GM19035 (cell line): ENCODE measurements around the gene CHD1.

Experiments
- ATAC-seq: cut with Tn5 transposase; IDR thresholded peaks from one replicate; pipeline ENCODE4 v1.9.1; 2021; ENCODE audit not compliant: unreplicated experiment

The CHD1 gene

DNA sequence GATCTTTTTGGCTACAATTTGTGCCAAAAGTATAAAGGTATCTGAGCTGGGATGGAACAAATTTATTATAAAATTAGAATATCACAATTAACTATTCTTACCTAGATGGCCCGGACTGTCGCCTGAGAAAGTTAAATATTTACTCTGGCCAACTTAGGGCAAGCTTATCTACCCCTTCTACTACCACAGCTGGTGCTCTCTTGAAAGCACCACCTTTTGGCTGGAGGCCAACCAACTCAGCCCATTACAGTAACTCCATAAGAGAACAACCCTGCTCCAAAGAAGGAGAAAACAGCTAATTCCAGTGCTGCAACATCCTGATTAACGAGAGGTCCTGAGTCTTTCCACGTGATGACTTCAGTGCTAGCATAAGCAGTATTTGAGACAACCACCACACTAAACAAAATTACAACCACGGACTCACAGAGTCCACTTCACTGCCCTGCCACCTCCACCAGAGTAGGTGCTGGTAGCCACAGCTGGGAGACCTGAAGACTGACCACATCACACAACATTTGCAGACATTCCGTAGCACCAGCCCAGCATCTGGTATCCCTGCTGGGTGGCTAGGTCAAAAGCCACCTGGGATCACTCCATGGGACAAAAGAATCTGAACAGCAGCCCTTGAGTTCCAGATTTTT is 112.1 kb downstream of the CHD1 start:
- ATAC-seq = no peak

DNA sequence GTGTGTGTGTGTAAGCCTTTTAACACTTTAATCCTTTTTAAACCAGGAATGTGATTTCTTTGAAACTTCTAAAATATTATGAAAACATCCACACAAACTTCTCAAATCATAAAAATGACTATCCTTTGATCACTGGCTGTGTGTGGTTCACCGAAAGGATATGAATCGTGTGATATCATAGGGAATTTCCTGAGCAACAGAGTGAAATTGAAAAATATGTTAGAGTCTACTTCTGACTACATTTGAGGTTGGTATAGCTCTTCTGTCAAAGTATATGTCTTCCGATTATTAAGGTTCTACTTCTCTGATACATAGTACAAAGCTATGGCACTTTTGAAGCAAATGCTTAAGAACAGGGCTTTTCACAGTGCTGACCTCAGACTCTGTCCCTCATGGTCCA is 115.1 kb downstream of the CHD1 start:
- ATAC-seq = no peak

DNA sequence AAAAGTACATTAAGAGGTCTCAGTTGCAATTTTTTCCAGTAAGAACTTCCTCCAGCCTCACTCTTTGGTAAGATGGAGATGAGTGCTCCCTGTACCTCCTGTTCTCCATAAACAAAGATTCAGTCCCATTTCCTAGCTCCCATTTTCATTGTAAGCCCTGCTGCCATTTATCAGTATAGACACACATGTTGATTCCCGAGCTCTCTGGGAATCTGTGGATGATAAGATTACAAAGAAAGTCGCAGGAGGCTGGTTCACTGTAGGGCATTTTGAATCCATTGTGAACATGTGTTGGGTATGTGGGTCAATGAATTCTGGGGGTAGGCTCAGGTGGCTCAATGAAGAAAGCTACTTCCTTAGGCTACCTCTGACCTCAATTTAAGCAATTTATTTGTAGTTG is 118.6 kb downstream of the CHD1 start:
- no peak for ATAC-seq

DNA sequence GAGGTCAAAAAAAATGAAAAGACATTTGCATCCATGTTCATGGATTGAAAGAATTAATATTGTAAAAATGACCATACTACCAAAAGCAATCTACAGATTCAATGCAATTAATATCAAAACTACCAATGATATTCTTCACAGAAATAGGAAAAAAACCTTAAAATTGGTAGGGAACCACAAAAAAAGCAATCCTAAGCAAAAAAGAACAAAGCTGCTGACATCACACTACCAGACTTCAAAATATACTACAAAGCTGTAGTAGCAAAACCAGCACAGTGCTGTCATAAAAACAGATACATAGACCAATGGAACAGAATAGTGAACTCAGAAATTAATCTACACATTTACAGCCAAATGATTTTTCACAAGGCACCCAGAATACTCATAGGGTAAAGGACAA is 121.0 kb downstream of the CHD1 start:
- no peak for ATAC-seq

DNA sequence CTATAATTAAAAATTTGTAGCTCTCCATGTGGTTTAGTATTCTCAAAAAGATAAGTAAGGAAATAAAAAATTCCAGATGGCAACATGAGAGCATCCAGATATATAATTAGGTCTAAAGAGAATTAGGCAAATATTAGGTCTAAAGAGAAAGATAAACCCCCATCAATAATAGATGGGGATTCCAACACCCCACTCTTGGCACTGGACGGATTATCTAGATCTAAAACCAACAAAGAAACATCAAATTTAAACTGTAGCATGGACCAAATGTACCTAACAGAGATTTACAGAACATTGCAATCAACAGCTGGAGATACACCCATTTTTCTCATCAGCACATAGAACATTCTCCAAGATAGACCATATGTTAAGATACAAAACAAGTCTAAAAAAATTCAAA is 123.7 kb downstream of the CHD1 start:
- ATAC-seq = no peak

DNA sequence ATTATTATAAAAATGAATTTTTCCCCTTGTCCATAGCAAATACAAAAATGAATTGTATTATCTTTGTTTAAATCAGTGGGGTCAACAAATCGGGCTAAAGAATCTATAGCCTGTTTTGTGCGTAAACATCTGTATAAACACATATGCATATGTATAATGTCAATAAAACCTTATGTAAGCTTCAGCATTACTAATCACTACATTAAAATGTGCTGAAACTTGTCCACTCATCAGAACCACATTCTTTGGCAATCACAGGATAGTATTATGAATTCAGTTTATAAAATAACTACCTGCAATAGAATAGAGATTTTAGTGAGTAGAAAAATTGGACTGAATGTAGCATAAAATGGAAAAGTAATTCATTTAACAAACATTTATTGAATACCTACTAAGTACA is 124.7 kb downstream of the CHD1 start:
- no peak for ATAC-seq
